NCI-H1417 (cell line): ENCODE data around the gene AP4M1.

ENCODE experiments used
- DNase-seq, 3 experiments: peaks; one replicate each; lab custom pipeline; 2025; lab: John Stamatoyannopoulos, UW

The AP4M1 gene

DNA sequence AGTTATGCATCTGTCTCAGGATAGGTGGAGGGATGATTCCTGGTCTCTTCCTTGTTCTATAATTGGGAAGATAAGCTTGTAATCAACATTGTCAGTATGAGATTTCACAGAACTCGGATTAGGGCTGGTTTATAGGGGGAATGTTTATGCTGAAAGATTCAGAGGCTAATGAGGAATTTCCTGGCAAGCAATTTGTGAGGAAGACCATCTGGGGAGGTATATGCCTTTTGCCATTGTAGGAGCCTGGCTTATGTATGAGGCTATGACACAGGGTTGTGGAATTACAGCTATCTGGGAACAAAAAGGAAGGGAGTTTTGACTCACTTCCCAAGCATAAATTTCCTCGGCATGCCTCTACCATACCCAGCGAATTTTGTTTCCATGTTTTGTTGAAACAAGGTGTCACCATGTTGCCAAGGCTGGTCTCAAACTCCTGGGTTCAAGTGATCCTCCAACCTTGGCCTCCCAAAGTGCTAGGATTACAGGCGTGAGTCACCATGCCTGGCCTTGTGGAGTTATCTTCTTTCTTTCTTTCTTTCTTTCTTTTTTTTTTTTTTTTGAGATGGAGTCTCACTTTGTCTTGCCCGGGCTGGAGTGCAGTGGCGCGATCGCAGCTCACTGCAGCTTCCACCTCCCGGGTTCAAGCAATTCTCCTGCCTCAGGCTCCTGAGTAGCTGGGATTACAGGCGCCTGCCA, 14.2 kb upstream of the AP4M1 start:
- no peak for DNase-seq

DNA sequence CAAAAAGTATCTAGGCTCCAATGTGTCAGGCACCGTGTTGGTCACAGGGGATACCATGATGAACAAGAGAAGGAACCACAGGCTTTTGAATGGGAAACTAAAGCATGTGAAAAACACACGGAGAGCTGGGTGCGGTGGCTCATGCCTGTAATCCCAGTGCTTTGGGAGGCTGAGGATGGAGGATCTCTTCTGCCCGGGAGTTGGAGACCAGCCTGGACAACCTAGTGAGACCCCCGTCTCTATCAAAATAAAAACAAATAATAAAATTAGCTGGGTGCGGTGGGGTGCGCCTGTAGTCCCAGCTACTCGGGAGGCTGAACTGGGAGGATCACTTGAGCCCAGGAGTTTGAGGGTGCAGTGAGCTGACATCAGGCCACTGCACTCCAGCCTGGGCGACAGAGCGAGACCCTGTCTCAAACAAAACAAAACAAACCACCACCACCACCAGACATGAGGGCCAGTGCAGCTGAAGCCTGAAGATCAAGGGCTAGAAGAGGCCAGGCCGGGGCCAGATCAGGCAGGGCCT, 13.3 kb upstream of the AP4M1 start:
- DNase-seq: no peak

DNA sequence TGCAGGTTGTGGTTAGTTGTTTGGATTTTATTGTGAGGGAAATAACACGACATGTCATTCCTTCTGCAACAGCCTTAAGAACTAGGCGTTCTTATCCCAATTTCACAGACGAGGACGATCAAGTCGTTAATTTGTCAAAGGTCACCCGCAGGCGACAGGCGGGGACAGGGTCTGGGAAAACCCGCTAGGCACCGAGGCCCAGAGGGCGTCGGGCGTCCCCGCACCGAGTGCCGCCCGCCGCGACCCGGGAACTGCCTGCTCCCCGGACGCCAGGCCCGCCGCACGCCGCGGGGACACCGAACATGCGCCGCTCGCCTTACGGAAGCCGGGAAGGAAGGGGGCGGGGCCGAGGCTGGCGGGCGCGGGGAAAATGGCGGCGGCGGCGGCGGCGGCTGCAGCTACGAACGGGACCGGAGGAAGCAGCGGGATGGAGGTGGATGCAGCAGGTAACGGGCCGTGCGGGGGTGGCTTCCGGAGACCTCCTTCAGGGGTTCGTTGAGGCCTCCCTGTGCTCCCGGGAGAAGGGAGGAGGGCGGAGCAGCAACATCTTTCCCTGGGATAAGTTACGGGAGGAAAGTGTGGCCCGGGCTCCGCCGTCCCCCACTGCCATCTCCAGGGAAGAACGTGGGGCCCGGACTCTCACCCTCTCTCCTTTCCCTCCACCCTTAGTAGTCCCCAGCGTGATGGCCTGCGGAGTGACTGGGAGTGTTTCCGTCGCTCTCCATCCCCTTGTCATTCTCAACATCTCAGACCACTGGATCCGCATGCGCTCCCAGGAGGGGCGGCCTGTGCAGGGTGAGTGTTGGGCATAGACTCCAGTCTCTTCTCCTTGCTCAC, 12.6 kb upstream of the AP4M1 start, which contains the start of gene COPS6:
TSS of gene COPS6 (plus strand) at position 349 of the 837 bp plus-strand sequence. CDS start at position 371, 22 bp downstream.
- peak; percentile 81 to 92 (median 90) for DNase-seq

- no peak for DNase-seq
Measured at GRCh38 chr7:100089458-100090196, 11.8 kb upstream of the AP4M1 start.

- no peak for DNase-seq
Measured at GRCh38 chr7:100090527-100091410, 10.7 kb upstream of the AP4M1 start.

DNA sequence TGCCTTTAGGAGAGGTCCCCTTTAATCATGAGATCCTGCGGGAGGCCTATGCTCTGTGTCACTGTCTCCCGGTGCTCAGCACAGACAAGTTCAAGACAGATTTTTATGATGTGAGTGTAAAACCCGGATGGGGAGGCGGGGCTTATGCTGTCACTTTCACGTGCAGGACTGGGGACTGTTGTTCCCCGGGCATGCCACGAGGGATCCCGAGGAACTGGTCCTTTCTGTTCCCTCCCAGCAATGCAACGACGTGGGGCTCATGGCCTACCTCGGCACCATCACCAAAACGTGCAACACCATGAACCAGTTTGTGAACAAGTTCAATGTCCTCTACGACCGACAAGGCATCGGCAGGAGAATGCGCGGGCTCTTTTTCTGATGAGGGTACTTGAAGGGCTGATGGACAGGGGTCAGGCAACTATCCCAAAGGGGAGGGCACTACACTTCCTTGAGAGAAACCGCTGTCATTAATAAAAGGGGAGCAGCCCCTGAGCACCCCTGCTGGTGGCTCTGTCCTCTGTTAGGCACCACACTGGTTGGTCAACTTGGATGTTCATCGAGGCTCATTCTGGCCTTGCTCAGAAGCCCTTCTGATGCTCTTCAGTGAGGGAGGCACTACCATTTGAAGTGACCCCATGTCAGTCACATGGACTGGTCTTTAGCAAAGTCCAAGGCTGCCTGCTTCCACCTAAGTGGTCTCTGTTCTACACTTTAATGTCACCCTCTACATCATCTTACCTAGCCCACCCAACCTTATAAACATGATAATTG, 9.8 kb upstream of the AP4M1 start:
- DNase-seq: peak in 2 of 3 experiments; percentile 46 to 67

GRCh38 chr7:100093054-100093453, 8.4 kb upstream of the AP4M1 start:
- peak in 1 of 3 experiments; percentile 53 for DNase-seq

- DNase-seq: no peak
Measured at GRCh38 chr7:100093498-100093897, 7.9 kb upstream of the AP4M1 start.

DNA sequence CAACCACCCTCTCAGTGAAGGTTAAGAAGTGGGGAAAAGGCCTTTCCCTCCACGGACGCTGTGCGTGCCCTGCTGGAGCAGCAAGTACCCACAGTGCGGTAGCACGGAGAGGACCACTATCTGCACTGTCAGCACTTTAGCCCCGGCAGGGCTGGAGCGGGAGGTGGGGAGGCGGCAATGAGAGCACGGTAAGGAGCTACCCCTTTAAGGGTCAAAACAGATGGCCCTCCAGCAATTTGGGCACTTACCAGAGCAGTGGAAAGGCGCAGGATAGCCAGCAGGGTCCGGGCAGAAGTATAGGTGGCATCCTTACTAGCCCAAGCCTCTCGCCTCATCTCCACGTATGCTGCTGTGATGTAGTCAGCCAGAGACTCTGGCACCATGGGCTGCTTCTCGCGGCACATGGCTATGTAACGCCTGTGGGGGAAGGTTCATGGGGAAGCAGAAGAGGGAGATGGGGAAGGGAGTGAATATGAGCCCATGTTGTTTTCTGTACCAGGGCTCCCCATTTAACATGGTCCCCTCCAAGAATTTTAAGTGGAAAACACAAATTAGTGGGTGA, 7.4 kb upstream of the AP4M1 start:
- DNase-seq: no peak

GRCh38 chr7:100095289-100095688, 6.2 kb upstream of the AP4M1 start:
- DNase-seq: no peak

GRCh38 chr7:100095704-100096103, 5.7 kb upstream of the AP4M1 start:
- DNase-seq: no peak

GRCh38 chr7:100098913-100099312, 2.5 kb upstream of the AP4M1 start:
- DNase-seq: no peak

- DNase-seq: peak in 1 of 3 experiments; percentile 66
Measured at GRCh38 chr7:100099452-100099851, 2.0 kb upstream of the AP4M1 start.

- peak; percentile 95 to 98 (median 98) for DNase-seq
Measured at GRCh38 chr7:100100420-100101015, 925 bp upstream of the AP4M1 start.

DNA sequence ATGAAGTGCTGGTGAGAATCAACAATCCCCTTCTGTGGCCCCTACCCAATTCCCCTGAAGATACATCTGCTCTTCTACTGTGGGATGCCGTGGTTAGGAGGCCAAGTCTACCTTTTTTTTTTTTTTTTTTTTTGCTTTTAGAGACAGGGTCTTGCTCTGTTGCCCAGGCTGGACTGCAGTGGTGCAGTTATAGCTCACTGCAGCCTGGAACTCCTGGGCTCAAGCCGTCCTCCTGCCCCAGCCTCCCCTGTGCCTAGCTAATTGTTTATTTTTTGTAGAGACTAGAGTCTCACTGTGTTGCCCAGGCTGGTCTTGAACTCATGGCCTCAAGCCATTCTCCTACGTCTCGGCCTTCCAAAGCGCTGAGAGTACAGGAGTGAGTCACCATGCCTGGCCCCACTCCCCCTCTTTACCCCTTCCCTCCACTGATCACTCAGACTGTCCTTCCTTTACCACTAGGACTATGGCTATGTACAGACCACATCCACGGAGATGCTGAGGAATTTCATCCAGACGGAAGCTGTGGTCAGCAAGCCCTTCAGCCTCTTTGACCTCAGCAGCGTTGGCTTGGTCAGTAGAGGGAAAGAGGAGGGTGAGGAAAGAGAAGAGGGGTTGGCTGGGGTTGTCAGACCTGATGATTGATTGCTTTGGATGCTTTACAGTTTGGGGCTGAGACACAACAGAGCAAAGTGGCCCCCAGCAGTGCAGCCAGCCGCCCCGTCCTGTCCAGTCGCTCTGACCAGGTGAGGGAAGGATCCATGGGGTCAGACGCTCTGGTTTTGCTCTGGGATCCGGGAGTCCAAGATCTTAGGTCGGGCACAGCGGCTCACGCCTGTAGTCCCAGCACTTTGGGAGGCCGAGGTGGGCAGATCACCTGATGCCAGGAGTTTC, 1.8 kb downstream of the AP4M1 start:
- no peak for DNase-seq

- DNase-seq: no peak
Measured at GRCh38 chr7:100105534-100105933, 4.1 kb downstream of the AP4M1 start.

- no peak for DNase-seq
Measured at GRCh38 chr7:100106633-100107032, 5.2 kb downstream of the AP4M1 start.

DNA sequence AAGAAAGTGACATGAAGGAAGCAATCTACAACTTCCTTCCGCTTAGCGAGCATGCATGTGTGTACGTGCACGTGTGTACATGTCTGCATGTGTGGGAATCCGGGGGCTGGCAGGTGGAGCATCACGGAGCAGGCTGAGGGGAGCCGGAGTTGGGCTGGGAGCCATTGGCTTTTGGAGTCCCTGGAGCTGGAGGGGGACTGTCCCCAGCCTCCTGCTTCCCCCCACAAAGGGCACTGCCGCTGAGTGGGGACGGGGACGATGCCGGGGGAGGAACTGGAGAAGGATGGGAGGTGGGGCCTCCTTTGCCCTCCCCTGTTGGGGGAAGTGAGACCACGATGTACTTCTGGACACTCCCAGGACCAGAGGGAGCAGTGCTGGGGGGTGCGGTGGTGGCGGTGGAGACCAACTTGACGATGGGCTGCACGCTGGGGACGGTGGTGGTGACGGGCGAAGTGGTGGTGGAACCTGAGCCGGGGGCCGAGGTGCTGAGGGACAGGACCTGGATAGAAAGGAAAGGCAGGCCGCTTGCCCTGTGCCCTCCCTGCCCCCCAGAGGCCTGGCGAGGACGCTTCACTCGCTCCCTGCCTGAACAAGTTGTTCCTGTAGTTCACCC, 5.8 kb downstream of the AP4M1 start:
- DNase-seq: no peak
